Putamen (tissue), 1 donor: ENCODE results near the gene ADAMTS2.

Source experiments
- DNase-seq: peaks from one replicate; pipeline ENCODE4 v3.0.0-alpha.2; 2016; ENCODE audit warnings: low spot score

The ADAMTS2 gene

GRCh38 chr5:179215576-179215975, 129.7 kb downstream of the ADAMTS2 start:
- DNase-seq = no peak

- no peak for DNase-seq
Measured at GRCh38 chr5:179214678-179215077, 130.6 kb downstream of the ADAMTS2 start.

- no peak for DNase-seq
Measured at GRCh38 chr5:179212870-179213269, 132.4 kb downstream of the ADAMTS2 start.

GRCh38 chr5:179211631-179212030, 133.6 kb downstream of the ADAMTS2 start:
- no peak for DNase-seq

GRCh38 chr5:179211068-179211467, 134.2 kb downstream of the ADAMTS2 start:
- DNase-seq = no peak

GRCh38 chr5:179210478-179210877, 134.8 kb downstream of the ADAMTS2 start:
- no peak for DNase-seq

GRCh38 chr5:179209359-179210150, 135.7 kb downstream of the ADAMTS2 start:
- DNase-seq = no peak

- no peak for DNase-seq
Measured at GRCh38 chr5:179208706-179209358, 136.4 kb downstream of the ADAMTS2 start.

- DNase-seq = no peak
Measured at GRCh38 chr5:179207920-179208705, 137.1 kb downstream of the ADAMTS2 start.

GRCh38 chr5:179207470-179207869, 137.8 kb downstream of the ADAMTS2 start:
- DNase-seq = no peak

- DNase-seq = no peak
Measured at GRCh38 chr5:179206366-179206765, 138.9 kb downstream of the ADAMTS2 start.

GRCh38 chr5:179205277-179205676, 140.0 kb downstream of the ADAMTS2 start:
- DNase-seq = no peak

GRCh38 chr5:179204572-179204971, 140.7 kb downstream of the ADAMTS2 start:
- DNase-seq = no peak

GRCh38 chr5:179203248-179203647, 142.0 kb downstream of the ADAMTS2 start:
- no peak for DNase-seq

- no peak for DNase-seq
Measured at GRCh38 chr5:179201986-179202385, 143.3 kb downstream of the ADAMTS2 start.

GRCh38 chr5:179199246-179199645, 146.0 kb downstream of the ADAMTS2 start:
- no peak for DNase-seq

- DNase-seq = no peak
Measured at GRCh38 chr5:179198825-179199224, 146.4 kb downstream of the ADAMTS2 start.

GRCh38 chr5:179196405-179197079, 148.7 kb downstream of the ADAMTS2 start:
- DNase-seq = no peak

GRCh38 chr5:179195561-179196404, 149.5 kb downstream of the ADAMTS2 start:
- DNase-seq = no peak

GRCh38 chr5:179194941-179195381, 150.3 kb downstream of the ADAMTS2 start:
- no peak for DNase-seq
